Activated T-cell treated with anti-CD3 and anti-CD28 coated beads, Interleukin-2, amount 50 U/mL, for 24 hours (primary cell): ENCODE measurements around the gene CPA5.

Experiments used
- DNase-seq: peaks from one replicate; pipeline ENCODE4 v3.0.0-alpha.2; 2020
- H3K27ac Mint-ChIP-seq: 2 replicates; pipeline ENCODE4 v1.8.0; 2020; ENCODE audit warnings: mild to moderate bottlenecking, mixed read lengths
- H3K27me3 Mint-ChIP-seq: 2 replicates; pipeline ENCODE4 v1.8.0; 2020; ENCODE audit warnings: mixed read lengths
- H3K36me3 Mint-ChIP-seq: 2 replicates; pipeline ENCODE4 v1.8.0; 2020; ENCODE audit warnings: low read depth, mixed read lengths
- H3K4me1 Mint-ChIP-seq: 2 replicates; pipeline ENCODE4 v1.8.0; 2020; ENCODE audit warnings: low read depth, mixed read lengths
- H3K4me3 Mint-ChIP-seq: 2 replicates; pipeline ENCODE4 v1.8.0; 2020; ENCODE audit warnings: mild to moderate bottlenecking, moderate library complexity, mixed read lengths
- H3K9me3 Mint-ChIP-seq: 2 replicates; pipeline ENCODE4 v1.8.0; 2020; ENCODE audit warnings: mixed read lengths

CPA5 gene

GRCh38 chr7:130346177-130346905, 1.7 kb downstream of the CPA5 start:
- DNase-seq = no peak
- Mint-ChIP-seq H3K27me3 (peaks cover under 1% of the 10 kb centered on the region), H3K4me3 (no peak overlapping the region), H3K36me3 (no peaks in the 10 kb centered on the region), H3K27ac (no peak overlapping the region), H3K9me3 (no peaks in the 10 kb centered on the region), H3K4me1 (peaks cover 13% of the 10 kb centered on the region)

DNA sequence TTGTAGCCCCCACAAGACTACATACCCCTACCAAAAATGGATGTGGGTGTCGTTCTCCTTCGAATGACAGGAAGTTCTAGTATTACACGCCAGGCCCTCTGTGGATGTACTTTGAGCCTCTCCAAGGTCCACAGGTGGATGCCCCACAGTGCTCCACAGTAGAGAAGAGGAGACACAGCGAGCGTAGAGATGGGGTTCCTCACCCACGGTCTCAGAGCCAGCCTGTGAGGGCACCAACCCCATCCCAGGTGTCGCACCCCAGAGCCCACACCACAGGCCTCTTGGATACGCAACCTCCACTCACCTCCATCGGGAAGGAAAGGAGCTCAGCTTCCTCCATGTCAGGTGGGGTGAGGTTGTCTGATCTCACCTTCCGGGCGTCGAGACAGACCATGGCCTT, 2.3 kb downstream of the CPA5 start:
- Mint-ChIP-seq H3K27ac (no peak overlapping the region), H3K4me1 (peaks cover 19% of the 10 kb centered on the region), H3K36me3 (no peaks in the 10 kb centered on the region), H3K27me3 (peaks cover 3% of the 10 kb centered on the region), H3K9me3 (no peaks in the 10 kb centered on the region), H3K4me3 (no peak overlapping the region)
- DNase-seq = no peak

GRCh38 chr7:130349911-130350782, 5.5 kb downstream of the CPA5 start:
- Mint-ChIP-seq H3K4me1 (peaks cover 25% of the 10 kb centered on the region), H3K27me3 (peaks cover 3% of the 10 kb centered on the region), H3K4me3 (no peak overlapping the region), H3K27ac (no peak overlapping the region), H3K36me3 (no peaks in the 10 kb centered on the region), H3K9me3 (no peaks in the 10 kb centered on the region)
- no peak for DNase-seq

DNA sequence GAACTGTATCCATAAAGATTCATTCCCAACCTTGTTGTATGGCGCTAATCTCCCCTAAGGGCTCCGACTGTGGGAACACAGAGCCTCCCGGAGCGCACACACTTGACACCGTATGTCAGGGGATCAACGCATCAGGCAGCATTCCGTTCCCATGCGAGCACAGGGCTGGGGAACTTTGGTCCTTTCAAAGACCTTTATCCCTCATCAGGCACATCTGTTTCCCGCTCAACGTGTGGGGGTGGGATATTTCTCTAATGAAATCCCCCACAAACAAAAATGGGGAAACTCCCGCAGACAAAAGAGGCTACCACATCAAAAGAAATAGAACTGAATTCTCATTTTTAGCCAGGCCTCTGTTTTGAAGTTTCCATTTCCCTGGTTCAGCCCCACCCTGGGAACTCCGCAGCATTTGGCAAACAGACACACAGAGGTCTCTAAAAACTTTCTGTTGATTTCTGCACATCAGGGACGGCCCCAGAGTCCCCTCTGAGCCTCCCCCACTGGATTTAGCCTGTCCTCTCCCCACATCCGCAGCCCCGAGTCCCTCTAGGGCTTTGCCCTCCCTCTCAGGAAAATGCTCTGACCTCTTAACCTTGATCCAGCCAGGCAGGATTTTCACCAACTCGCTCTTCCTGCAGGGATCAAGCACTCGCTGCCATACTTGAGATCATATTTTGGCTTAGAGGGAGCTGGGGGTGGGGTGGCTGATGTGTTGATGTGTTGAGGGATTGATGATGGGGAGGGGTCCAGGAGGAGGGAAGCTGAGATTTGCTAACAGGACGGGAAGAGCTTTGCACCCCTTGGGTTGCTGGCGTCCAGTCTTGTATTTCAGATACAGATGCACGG, 6.6 kb downstream of the CPA5 start:
- Mint-ChIP-seq H3K36me3 (no peaks in the 10 kb centered on the region), H3K4me3 (no peak overlapping the region), H3K4me1 (peaks cover 25% of the 10 kb centered on the region), H3K27me3 (peaks cover 3% of the 10 kb centered on the region), H3K27ac (peak overlapping the region; percentile 12), H3K9me3 (no peaks in the 10 kb centered on the region)
- no peak for DNase-seq

DNA sequence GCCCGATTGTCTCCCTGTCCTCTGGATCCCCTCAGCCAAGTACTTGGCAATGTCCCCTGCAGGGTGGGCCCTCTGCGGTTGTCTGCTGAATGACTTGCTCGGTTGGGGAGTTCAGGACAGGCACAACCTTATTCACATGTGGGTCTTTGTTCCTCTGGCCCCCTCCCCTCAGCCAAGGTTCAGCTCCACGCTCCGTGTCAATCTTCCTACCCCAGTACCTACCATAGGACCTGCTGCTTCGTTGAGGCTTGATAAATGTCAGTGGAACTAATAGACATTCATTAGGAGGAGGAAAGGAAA, 7.1 kb downstream of the CPA5 start:
- H3K4me1 Mint-ChIP-seq = peaks cover 25% of the 10 kb centered on the region
- no peaks in the 10 kb centered on the region for H3K36me3 Mint-ChIP-seq
- H3K27ac Mint-ChIP-seq = no peak overlapping the region
- H3K4me3 Mint-ChIP-seq = no peak overlapping the region
- peaks cover 3% of the 10 kb centered on the region for H3K27me3 Mint-ChIP-seq
- no peaks in the 10 kb centered on the region for H3K9me3 Mint-ChIP-seq
- no peak for DNase-seq

- Mint-ChIP-seq H3K27ac (no peak overlapping the region), H3K27me3 (peaks cover 3% of the 10 kb centered on the region), H3K4me3 (no peak overlapping the region), H3K9me3 (no peaks in the 10 kb centered on the region), H3K4me1 (peaks cover 25% of the 10 kb centered on the region), H3K36me3 (no peaks in the 10 kb centered on the region)
- DNase-seq = no peak
Measured at GRCh38 chr7:130352194-130353074, 7.8 kb downstream of the CPA5 start.

DNA sequence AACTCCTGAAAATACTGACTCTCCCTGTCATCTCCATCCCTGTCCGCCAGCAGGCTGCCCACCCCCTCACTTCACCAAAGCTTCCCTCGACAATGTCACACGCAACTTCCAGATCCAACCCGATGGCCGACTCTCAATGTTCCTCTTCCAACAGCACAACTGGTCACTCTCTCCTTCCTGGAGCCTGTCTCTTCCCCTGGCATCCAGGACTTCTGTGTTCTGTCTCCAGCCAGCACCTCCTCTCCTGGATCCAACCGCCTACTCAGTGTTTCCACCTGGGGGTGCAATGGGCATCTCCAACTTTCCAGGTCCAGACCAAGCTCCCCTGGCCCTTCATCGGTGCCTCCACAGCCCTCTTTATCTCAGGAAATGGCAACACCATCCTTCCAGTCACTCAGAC, 8.6 kb downstream of the CPA5 start:
- H3K4me1 Mint-ChIP-seq = peaks cover 25% of the 10 kb centered on the region
- no peaks in the 10 kb centered on the region for H3K9me3 Mint-ChIP-seq
- DNase-seq = no peak
- H3K27ac Mint-ChIP-seq = no peak overlapping the region
- peaks cover 3% of the 10 kb centered on the region for H3K27me3 Mint-ChIP-seq
- H3K4me3 Mint-ChIP-seq = no peak overlapping the region
- no peaks in the 10 kb centered on the region for H3K36me3 Mint-ChIP-seq

DNA sequence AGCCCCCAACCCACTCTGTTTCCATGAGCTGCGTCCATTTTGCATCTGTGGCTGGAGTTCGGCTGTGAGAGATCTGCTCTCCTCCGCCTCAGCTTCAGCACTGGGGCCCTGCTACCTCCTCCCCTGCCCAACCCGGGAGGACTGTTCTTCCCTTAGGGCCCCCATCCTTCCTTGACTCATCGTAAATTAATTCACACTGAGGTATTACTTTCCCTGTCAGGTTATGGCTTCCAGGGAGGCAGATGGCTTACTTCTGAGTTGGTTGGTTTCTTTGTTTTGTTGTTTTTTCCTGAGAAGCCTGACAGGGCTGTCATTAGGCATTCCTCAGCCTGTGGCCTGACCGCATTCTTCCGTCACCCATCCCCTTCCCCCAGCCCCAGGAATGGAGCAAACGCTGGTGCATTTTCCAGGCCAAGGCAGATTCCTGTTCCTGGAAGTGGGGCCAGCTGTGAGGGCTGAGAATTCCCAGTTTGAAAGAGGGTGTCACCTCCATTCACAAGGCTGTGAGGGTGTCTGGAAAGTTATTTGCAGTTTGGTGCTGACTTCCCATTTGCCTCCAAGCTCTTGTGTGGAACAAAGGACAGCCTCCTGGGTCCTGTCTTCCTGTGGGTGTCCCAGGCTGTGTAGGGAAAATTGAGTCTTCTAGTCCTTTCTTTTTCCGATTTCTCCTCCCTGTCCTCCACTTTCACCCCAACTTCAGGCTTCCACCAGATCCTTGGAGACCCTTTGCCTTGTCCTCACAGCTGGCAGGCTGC, 11.7 kb downstream of the CPA5 start:
- Mint-ChIP-seq H3K4me3 (no peak overlapping the region), H3K9me3 (peaks cover 6% of the 10 kb centered on the region), H3K4me1 (peaks cover 13% of the 10 kb centered on the region), H3K27me3 (peaks cover 2% of the 10 kb centered on the region), H3K36me3 (no peaks in the 10 kb centered on the region), H3K27ac (no peak overlapping the region)
- no peak for DNase-seq

DNA sequence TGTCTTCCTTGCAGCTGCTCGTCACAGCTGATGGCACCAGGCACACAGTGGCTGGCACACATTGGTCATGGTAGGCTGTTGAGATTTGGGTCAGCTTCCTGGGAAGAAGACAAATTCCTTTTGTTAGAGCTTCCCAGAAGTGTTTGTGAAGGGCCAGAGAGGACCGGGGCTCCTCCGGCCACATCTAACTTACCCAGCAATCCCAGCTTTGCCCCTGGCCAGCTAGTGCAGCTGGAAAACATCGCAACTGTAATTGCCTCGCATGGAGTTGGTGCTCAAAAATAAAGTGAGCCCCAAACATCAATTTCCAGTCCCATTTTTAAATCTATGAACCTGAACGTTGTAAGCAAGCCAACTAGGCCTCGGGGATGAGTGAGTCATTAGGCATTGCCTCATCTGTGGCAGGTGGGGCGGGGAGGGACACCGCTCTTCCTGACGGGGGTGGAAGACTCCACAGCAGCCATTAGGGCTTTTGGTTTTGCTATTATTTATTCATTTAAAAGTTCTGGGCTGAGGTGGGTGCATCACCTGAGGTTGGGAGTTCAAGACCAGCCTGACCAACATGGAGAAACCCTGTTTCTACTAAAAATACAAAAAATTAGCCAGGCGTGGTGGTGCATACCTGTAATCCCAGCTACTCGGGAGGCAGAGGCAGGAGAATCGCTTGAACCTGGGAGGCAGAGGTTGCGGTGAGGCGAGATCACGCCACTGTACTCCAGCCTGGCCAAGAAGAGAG, 12.4 kb downstream of the CPA5 start:
- Mint-ChIP-seq H3K27me3 (no peaks in the 10 kb centered on the region), H3K36me3 (no peaks in the 10 kb centered on the region), H3K9me3 (peaks cover 6% of the 10 kb centered on the region), H3K4me3 (no peak overlapping the region), H3K4me1 (peaks cover 5% of the 10 kb centered on the region), H3K27ac (no peak overlapping the region)
- peak; percentile 27 for DNase-seq

DNA sequence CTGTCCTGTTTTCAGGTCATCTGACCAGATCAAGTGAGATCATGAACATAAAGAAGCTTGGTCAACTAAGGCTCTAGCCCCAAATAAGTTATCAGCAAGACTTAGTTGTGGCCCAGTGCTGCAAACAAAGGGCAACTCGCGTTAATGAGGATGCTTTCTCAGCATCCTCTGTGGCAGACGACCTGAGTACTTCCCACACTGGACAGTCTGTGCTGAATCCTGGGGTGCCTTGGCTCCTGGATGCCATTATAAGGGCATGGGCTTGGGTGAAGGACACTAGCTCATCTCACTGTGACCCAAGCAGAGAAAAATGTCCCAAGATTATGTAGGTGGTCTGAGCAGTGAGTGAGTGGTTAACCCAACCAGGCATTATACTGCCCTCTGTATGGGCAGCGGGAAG, 13.9 kb downstream of the CPA5 start:
- Mint-ChIP-seq H3K9me3 (peaks cover 6% of the 10 kb centered on the region), H3K27me3 (no peaks in the 10 kb centered on the region), H3K4me3 (no peak overlapping the region), H3K36me3 (no peaks in the 10 kb centered on the region), H3K4me1 (peaks cover 5% of the 10 kb centered on the region), H3K27ac (no peak overlapping the region)
- DNase-seq = no peak

GRCh38 chr7:130359276-130359857, 14.8 kb downstream of the CPA5 start:
- no peak overlapping the region for H3K27ac Mint-ChIP-seq
- H3K27me3 Mint-ChIP-seq = no peaks in the 10 kb centered on the region
- H3K4me1 Mint-ChIP-seq = peaks cover 9% of the 10 kb centered on the region
- no peaks in the 10 kb centered on the region for H3K36me3 Mint-ChIP-seq
- no peak for DNase-seq
- H3K4me3 Mint-ChIP-seq = no peak overlapping the region
- peaks cover 6% of the 10 kb centered on the region for H3K9me3 Mint-ChIP-seq

DNA sequence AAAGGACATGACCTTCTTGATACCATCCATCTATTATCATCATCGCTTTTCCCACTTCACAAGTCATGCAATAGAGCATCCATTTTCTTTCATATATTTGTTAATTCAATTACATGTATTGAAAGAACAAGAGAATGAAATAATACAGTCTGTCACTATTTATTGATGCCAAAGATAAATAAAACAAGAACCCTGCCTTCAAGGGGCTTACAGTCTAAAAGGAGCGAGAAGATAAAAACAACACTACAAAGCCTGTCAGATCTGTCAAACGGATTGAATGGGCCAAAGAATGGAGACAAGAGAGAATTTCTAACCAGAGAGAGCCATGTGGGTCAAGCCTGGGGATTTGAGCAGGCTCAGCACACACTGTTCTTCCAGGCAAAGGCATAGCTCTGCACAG, 15.9 kb downstream of the CPA5 start:
- Mint-ChIP-seq H3K36me3 (no peaks in the 10 kb centered on the region), H3K27me3 (no peaks in the 10 kb centered on the region), H3K27ac (no peak overlapping the region), H3K4me1 (peaks cover 15% of the 10 kb centered on the region), H3K4me3 (no peak overlapping the region), H3K9me3 (peaks cover 6% of the 10 kb centered on the region)
- DNase-seq = no peak

GRCh38 chr7:130361681-130362080, 17.1 kb downstream of the CPA5 start:
- no peaks in the 10 kb centered on the region for H3K27me3 Mint-ChIP-seq
- no peak overlapping the region for H3K27ac Mint-ChIP-seq
- no peaks in the 10 kb centered on the region for H3K36me3 Mint-ChIP-seq
- DNase-seq = no peak
- H3K4me1 Mint-ChIP-seq = peaks cover 23% of the 10 kb centered on the region
- H3K9me3 Mint-ChIP-seq = peaks cover 6% of the 10 kb centered on the region
- H3K4me3 Mint-ChIP-seq = no peak overlapping the region
